ENCODE data around the gene KCNN2. TPM values are rescaled to one million over a fixed set of nuclear protein-coding genes. Genes with fewer than 3 reads are reported as not detected.

KCNN2 gene
- total and polyA plus RNA-seq, 2 of the 4 experiments (the other 2 are of a cell fraction), result 2.2 to 8.8 TPM

GRCh38 chr5:114477816-114478334, 116.0 kb downstream of the KCNN2 start:
- ChIA-PET CTCF (interaction anchor here (0.5 kb wide), 1 partner anchor 83 kb away, joined by 3 read pairs; no protein-coding TSS in a partner anchor), POLR2A (ENCODE audit: unreplicated experiment) (no interaction called here)
- H4K5ac ChIP-seq (ENCODE audit: low read depth, low read length), result no peak overlapping the region
- H3K4me1 ChIP-seq (ENCODE audit: control insufficient read depth, insufficient read depth, low read length), result no peaks in the 10 kb centered on the region
- ATAC-seq (ENCODE audit: low read depth) (no peak), DNase-seq (peak; percentile 4)
- H3K4me3 ChIP-seq (ENCODE audit: insufficient read depth, low read depth, low read length), result no peak overlapping the region
- no peaks in the 10 kb centered on the region for H4K20me1 ChIP-seq (ENCODE audit: insufficient read depth, low read length)
- no peak overlapping the region for H2BK120ac ChIP-seq (ENCODE audit: low read depth, low read length)
- H3K14ac ChIP-seq (replicated peaks; ENCODE audit: low read depth, low read length), result no peak overlapping the region
- H3K27me3 ChIP-seq (ENCODE audit: control insufficient read depth, insufficient read depth, low read length), result no peaks in the 10 kb centered on the region
- no peaks in the 10 kb centered on the region for H3K9me1 ChIP-seq (ENCODE audit: insufficient read depth, low read length)
- H3K36me3 ChIP-seq (ENCODE audit: control insufficient read depth, insufficient read depth, low read length), result no peaks in the 10 kb centered on the region
- no peak overlapping the region for H3K4me2 ChIP-seq (ENCODE audit: low read depth, low read length)
- no peak overlapping the region for H2AK9ac ChIP-seq (replicated peaks; ENCODE audit: low read depth, low read length, poor library complexity)
- no peak overlapping the region for H4K91ac ChIP-seq (ENCODE audit: insufficient read depth, low read depth, low read length)
- no peak overlapping the region for H2BK15ac ChIP-seq (ENCODE audit: low read depth, low read length)
- TF ChIP-seq POLR2A (IDR thresholded peaks at IDR 0.05; ENCODE audit: low read depth, low read length), result no peak
- TF ChIP-seq MAFK (IDR thresholded peaks at IDR 0.05; ENCODE audit: low read depth, low read length), result no peak
- no peak for TF ChIP-seq CEBPB (IDR thresholded peaks at IDR 0.05; ENCODE audit: low read depth, low read length)
- no peak for TF ChIP-seq ELK1 (IDR thresholded peaks at IDR 0.05; ENCODE audit: borderline replicate concordance, low read depth, low read length)
- no peak for TF ChIP-seq CHD1 (IDR thresholded peaks at IDR 0.05; ENCODE audit: low read depth, low read length)
- no peak for TF ChIP-seq MXI1 (IDR thresholded peaks at IDR 0.05; ENCODE audit: borderline replicate concordance, low read depth, low read length)
- no peak for TF ChIP-seq BHLHE40 (IDR thresholded peaks at IDR 0.05; ENCODE audit: low read depth, low read length)
- TF ChIP-seq CTCF (conservative IDR thresholded peaks at IDR 0.05; ENCODE audit: low read depth, low read length), result no peak
- no peak for TF ChIP-seq FOS (IDR thresholded peaks at IDR 0.05; ENCODE audit: low read depth, low read length)
- no peak for TF ChIP-seq MAZ (IDR thresholded peaks at IDR 0.05; ENCODE audit: borderline replicate concordance, low read depth, low read length)
- no peak for TF ChIP-seq NFE2L2 (IDR thresholded peaks at IDR 0.05; ENCODE audit: low read depth, low read length)
- no peak for TF ChIP-seq RFX5 (IDR thresholded peaks at IDR 0.05; ENCODE audit: low read depth, low read length)
- no peak for TF ChIP-seq SMC3 (IDR thresholded peaks at IDR 0.05; ENCODE audit: low read depth, low read length)
- no peak for TF ChIP-seq RCOR1 (IDR thresholded peaks at IDR 0.05; ENCODE audit: insufficient replicate concordance, low read length)
- TF ChIP-seq RAD21 (IDR thresholded peaks at IDR 0.05; ENCODE audit: low read length), result no peak
- in situ Hi-C loops (cut with MboI; ENCODE audit: low sequenced_read_pairs) (no loop called here), dilution Hi-C loops (cut with HindIII; ENCODE audit: low sequenced_read_pairs, unreplicated experiment) (no loop called here), intact Hi-C loops (cut with micrococcal nuclease) (no loop called here)
- H2AK5ac ChIP-seq (ENCODE audit: low read depth, low read length), result no peak overlapping the region
- H3K18ac ChIP-seq (ENCODE audit: low read depth, low read length), result no peak overlapping the region
- no peak overlapping the region for H3K23ac ChIP-seq (ENCODE audit: low read depth, low read length)
- H3K9me3 ChIP-seq (ENCODE audit: control insufficient read depth, insufficient read depth, low read length), result no peaks in the 10 kb centered on the region
- no peak overlapping the region for H3K4ac ChIP-seq (ENCODE audit: low read depth, low read length)
- no peak overlapping the region for H3K9ac ChIP-seq (ENCODE audit: low read depth, low read length)
- WGBS, 2 experiments (ENCODE audit: extremely low coverage in 2 of 2, insufficient read length in 1 of 2), result no CpG with 5 or more reads among the region's 1 CpG
- H3K56ac ChIP-seq (ENCODE audit: extremely low read depth, insufficient read depth, low read length), result no peak overlapping the region
- H2BK5ac ChIP-seq (ENCODE audit: low read depth, low read length, poor library complexity, severe bottlenecking), result no peak overlapping the region
- H2AFZ ChIP-seq (replicated peaks; ENCODE audit: low read length, poor library complexity), result no peak overlapping the region
- H3K27ac ChIP-seq (ENCODE audit: insufficient read depth, low read length), result no peak overlapping the region
- BruUV-seq (replicated peaks), result no TSS peak
- H4K8ac ChIP-seq (ENCODE audit: low read depth in 2 of 2, low read length in 2 of 2), result no peak overlapping the region
- H2BK20ac ChIP-seq (ENCODE audit: low read depth, low read length), result no peak overlapping the region
- no peaks in the 10 kb centered on the region for H3K79me1 ChIP-seq (ENCODE audit: low read depth in 1 of 2, low read length in 2 of 2)

Measured in IMR-90 (cell line).